OCI-LY7 (cell line): ENCODE measurements around the gene CDC42BPA.

Experiments
- EZH2phosphoT487 ChIP-seq: fragments of 200-600 bp; sonication (generic); IDR thresholded peaks from 2 replicates; pipeline ENCODE4 v1.6.1; 2018; ENCODE audit warnings: low read depth, borderline replicate concordance, mild to moderate bottlenecking, mixed run types, antibody characterized with exemption, low read length, moderate library complexity, mixed read lengths
- TF ChIP-seq, protein P1 (sequence below): fragments of 200-600 bp; sonication (generic); conservative IDR thresholded peaks from 2 replicates; pipeline ENCODE4 v1.5.1; 2014; ENCODE audit warnings: mild to moderate bottlenecking, antibody characterized with exemption, low read length, moderate library complexity, mixed read lengths

DNA sequence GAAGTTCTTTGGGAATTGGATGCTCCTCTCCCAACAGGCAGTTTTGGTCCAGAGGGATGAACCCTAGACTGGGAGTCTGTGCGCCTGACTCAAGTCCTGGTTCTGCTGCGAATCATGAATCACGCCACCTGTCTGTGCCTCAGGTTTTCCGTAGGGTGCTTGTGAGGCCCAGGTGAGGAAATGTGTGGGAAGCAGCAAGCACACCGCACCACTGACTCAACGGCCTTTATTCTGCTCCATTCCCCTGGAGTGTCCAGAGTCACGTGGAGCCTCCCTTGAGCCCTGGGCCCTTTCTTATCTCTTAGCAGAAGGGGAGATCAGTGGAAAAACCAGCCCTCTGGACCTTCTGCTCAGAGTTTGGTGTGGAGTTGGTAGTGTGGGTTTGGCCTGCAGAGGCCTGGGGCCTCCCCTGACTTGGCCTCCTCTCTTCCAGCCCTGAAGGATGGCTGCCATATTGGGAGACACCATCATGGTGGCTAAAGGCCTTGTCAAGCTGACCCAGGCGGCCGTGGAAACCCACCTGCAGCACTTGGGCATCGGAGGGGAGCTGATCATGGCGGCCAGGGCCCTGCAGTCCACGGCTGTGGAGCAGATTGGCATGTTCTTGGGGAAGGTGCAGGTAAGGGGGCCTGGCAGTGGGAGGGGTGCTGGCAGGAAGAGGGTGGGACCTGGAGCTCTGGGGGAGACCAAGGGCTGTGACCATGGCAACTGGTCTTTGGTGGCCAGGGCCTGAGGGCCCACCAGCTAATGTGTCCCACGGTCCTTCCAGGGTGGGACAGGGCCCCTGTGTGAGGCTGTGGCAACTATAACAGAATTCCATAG is 357.1 kb downstream of the CDC42BPA start:
- TF ChIP-seq, protein P1, sequence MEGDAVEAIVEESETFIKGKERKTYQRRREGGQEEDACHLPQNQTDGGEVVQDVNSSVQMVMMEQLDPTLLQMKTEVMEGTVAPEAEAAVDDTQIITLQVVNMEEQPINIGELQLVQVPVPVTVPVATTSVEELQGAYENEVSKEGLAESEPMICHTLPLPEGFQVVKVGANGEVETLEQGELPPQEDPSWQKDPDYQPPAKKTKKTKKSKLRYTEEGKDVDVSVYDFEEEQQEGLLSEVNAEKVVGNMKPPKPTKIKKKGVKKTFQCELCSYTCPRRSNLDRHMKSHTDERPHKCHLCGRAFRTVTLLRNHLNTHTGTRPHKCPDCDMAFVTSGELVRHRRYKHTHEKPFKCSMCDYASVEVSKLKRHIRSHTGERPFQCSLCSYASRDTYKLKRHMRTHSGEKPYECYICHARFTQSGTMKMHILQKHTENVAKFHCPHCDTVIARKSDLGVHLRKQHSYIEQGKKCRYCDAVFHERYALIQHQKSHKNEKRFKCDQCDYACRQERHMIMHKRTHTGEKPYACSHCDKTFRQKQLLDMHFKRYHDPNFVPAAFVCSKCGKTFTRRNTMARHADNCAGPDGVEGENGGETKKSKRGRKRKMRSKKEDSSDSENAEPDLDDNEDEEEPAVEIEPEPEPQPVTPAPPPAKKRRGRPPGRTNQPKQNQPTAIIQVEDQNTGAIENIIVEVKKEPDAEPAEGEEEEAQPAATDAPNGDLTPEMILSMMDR: no peak
- TF ChIP-seq EZH2phosphoT487: no peak
